T-cell (primary cell): ENCODE measurements around the gene NT5DC2. TPM values are rescaled to one million over a fixed set of nuclear protein-coding genes. Genes with fewer than 3 reads are reported as not detected.

Experiments
- ATAC-seq, 4 experiments: fragments of 200-7000 bp in 3 of 4; fragments of 150-1000 bp in 1 of 4; cut with Tn5 transposase; replicated peaks in 1 of 4; 1 replicate in 3 of 4; 2 replicates in 1 of 4; pipeline ENCODE4 v1.10.0; 2021; ENCODE audit warnings: moderate library complexity in 3 of 4, mild to moderate bottlenecking in 2 of 4, moderate number of reproducible peaks in 1 of 4
- CTCF ChIA-PET, 2 donors: fragments of 300-600 bp; sonication (Branson Sonifier 250); formaldehyde crosslinking; loops; one replicate each; lab custom pipeline; 2022; ENCODE audit warnings: antibody characterized with exemption in 2 of 2; lab: Charles Lee
- POLR2A ChIA-PET, 2 donors: fragments of 300-600 bp; sonication (Branson Sonifier 250); formaldehyde crosslinking; loops; one replicate each; lab custom pipeline; 2022; ENCODE audit warnings: antibody characterized with exemption in 2 of 2; lab: Charles Lee
- DNase-seq, 35 experiments: peaks; one replicate each; pipeline versions ENCODE4 v3.0.0 to v3.0.0-alpha.2; 2013 to 2023
- H3K27ac ChIP-seq: one replicate; pipeline ENCODE4 v1.5.1; 2013; ENCODE audit warnings: low read length
- H3K27me3 ChIP-seq, 2 experiments: replicated peaks in 1 of 2; 1 replicate in 1 of 2; 2 replicates in 1 of 2; pipeline versions ENCODE4 v1.6.1 to v1.7.0; 2013; ENCODE audit warnings: low read length in 1 of 2, mixed read lengths in 1 of 2; ENCODE audit not compliant: control insufficient read depth in 2 of 2, insufficient read depth in 2 of 2; ENCODE audit errors: extremely low read depth in 1 of 2
- H3K36me3 ChIP-seq, 2 donors: 1 replicate in 1 of 2; 2 replicates in 1 of 2; pipeline versions ENCODE4 v1.6.1 to v1.7.0; 2013; ENCODE audit warnings: low read length in 1 of 2; ENCODE audit not compliant: control insufficient read depth in 2 of 2, insufficient read depth in 1 of 2; ENCODE audit errors: extremely low read depth in 1 of 2
- H3K4me1 ChIP-seq, 2 experiments: 1 replicate in 1 of 2; 2 replicates in 1 of 2; pipeline versions ENCODE4 v1.6.1 to v1.7.0; 2013; ENCODE audit warnings: low read length in 2 of 2, mixed read lengths in 1 of 2; ENCODE audit not compliant: insufficient read depth in 2 of 2, control insufficient read depth in 1 of 2; ENCODE audit errors: extremely low read depth in 1 of 2
- H3K4me3 ChIP-seq, 2 donors: 1 replicate in 1 of 2; 2 replicates in 1 of 2; pipeline versions ENCODE4 v1.5.1 to v1.7.0; 2013; ENCODE audit warnings: mild to moderate bottlenecking in 2 of 2, low read length in 1 of 2, moderate library complexity in 1 of 2; ENCODE audit not compliant: control insufficient read depth in 1 of 2; ENCODE audit errors: extremely low read depth in 1 of 2
- H3K9me3 ChIP-seq: 2 replicates; pipeline ENCODE4 v1.7.0; 2013
- H3K27ac Mint-ChIP-seq, 2 donors: one replicate each; pipeline ENCODE4 v1.8.0; 2020 to 2021; ENCODE audit warnings: mild to moderate bottlenecking in 2 of 2, mixed read lengths in 2 of 2
- H3K27me3 Mint-ChIP-seq, 2 donors: one replicate each; pipeline ENCODE4 v1.8.0; 2021 to 2022; ENCODE audit warnings: mixed read lengths in 2 of 2
- H3K36me3 Mint-ChIP-seq: one replicate; pipeline ENCODE4 v1.8.0; 2021; ENCODE audit warnings: mixed read lengths
- H3K4me1 Mint-ChIP-seq, 3 donors: one replicate each; pipeline ENCODE4 v1.8.0; 2020 to 2022; ENCODE audit warnings: mixed read lengths in 3 of 3, mild to moderate bottlenecking in 1 of 3
- H3K4me3 Mint-ChIP-seq, 3 donors: one replicate each; pipeline ENCODE4 v1.8.0; 2020 to 2022; ENCODE audit warnings: mild to moderate bottlenecking in 3 of 3, mixed read lengths in 3 of 3, moderate library complexity in 3 of 3
- H3K9me3 Mint-ChIP-seq, 3 donors: one replicate each; pipeline ENCODE4 v1.8.0; 2020 to 2022; ENCODE audit warnings: mixed read lengths in 3 of 3
- WGBS: methylation state at CpG from one replicate; pipeline ENCODE4 v1.1.5; 2013; ENCODE audit warnings: missing lambda C conversion rate; ENCODE audit not compliant: insufficient coverage; 5-methylcytosine and 5-hydroxymethylcytosine counted together
- total RNA-seq, 35 experiments: library from RNA in 6 of 35; stranded (reverse) in 6 of 35; fragments of 120-200 nt in 1 of 35; gene quantifications; one replicate each; pipeline versions ENCODE4 v1.2.1 to v1.2.4 and lab custom pipeline; 2013 to 2026

The NT5DC2 gene
- total RNA-seq, 5 donors from 2014 or later (not counting 1 experiment from before 2014, with no cell fraction given): 1.9 to 10.9 (median 7.4) TPM

GRCh38 chr3:52530918-52531826 is 2.5 kb downstream of the NT5DC2 start:
- no peak overlapping the region for H3K4me3 Mint-ChIP-seq
- ATAC-seq (no peak), DNase-seq (peak in 1 of 35 experiments; percentile 22)
- Histone ChIP-seq H3K9me3 (no peaks in the 10 kb centered on the region), H3K27ac (no peak overlapping the region), H3K36me3 (no peaks in the 10 kb centered on the region), H3K4me1 (peaks cover 4 to 30% of the 10 kb centered on the region in 2 experiments), H3K4me3 (no peak overlapping the region), H3K27me3 (peaks cover 0 to 28% of the 10 kb centered on the region in 2 experiments)
- H3K4me1 Mint-ChIP-seq: peaks cover 14 to 20% (median 17%) of the 10 kb centered on the region in 3 donors
- CTCF ChIA-PET: no interaction called here
- H3K36me3 Mint-ChIP-seq: no peaks in the 10 kb centered on the region
- H3K9me3 Mint-ChIP-seq: no peaks in the 10 kb centered on the region
- POLR2A ChIA-PET: no interaction called here
- H3K27me3 Mint-ChIP-seq: no peaks in the 10 kb centered on the region
- H3K27ac Mint-ChIP-seq: no peak overlapping the region
- 86% methylated on average over 7 of the region's 10 CpGs for WGBS

GRCh38 chr3:52529376-52530333 is 4.0 kb downstream of the NT5DC2 start:
- CTCF ChIA-PET: no interaction called here
- Mint-ChIP-seq H3K27me3 (no peaks in the 10 kb centered on the region), H3K27ac (no peak overlapping the region), H3K4me3 (no peak overlapping the region), H3K4me1 (peaks cover 8% of the 10 kb centered on the region in 3 donors), H3K9me3 (no peaks in the 10 kb centered on the region), H3K36me3 (no peaks in the 10 kb centered on the region)
- no peaks in the 10 kb centered on the region for H3K36me3 ChIP-seq
- peaks cover 0 to 25% of the 10 kb centered on the region in 2 experiments for H3K27me3 ChIP-seq
- peaks cover 0 to 22% of the 10 kb centered on the region in 2 experiments for H3K4me1 ChIP-seq
- WGBS: 88% methylated on average over 10 of the region's 12 CpGs
- DNase-seq (peak in 1 of 35 experiments; percentile 23), ATAC-seq (no peak)
- no peak overlapping the region for H3K27ac ChIP-seq
- no peak overlapping the region for H3K4me3 ChIP-seq
- H3K9me3 ChIP-seq: no peaks in the 10 kb centered on the region
- POLR2A ChIA-PET: no interaction called here

GRCh38 chr3:52528586-52529375 is 4.9 kb downstream of the NT5DC2 start:
- Histone ChIP-seq H3K27ac (no peak overlapping the region), H3K27me3 (peaks cover 0 to 19% of the 10 kb centered on the region in 2 experiments), H3K4me1 (peaks cover 0 to 16% of the 10 kb centered on the region in 2 experiments), H3K36me3 (no peaks in the 10 kb centered on the region), H3K9me3 (no peaks in the 10 kb centered on the region), H3K4me3 (no peak overlapping the region)
- no peaks in the 10 kb centered on the region for H3K36me3 Mint-ChIP-seq
- 95% methylated on average over 24 of the region's 25 CpGs for WGBS
- no peak overlapping the region for H3K4me3 Mint-ChIP-seq
- DNase-seq: peak in 2 of 35 experiments; percentile 2 to 16
- ATAC-seq: no peak
- H3K9me3 Mint-ChIP-seq: no peaks in the 10 kb centered on the region
- peaks cover 4 to 5% (median 5%) of the 10 kb centered on the region in 3 donors for H3K4me1 Mint-ChIP-seq
- CTCF ChIA-PET: no interaction called here
- H3K27ac Mint-ChIP-seq: no peak overlapping the region
- H3K27me3 Mint-ChIP-seq: no peaks in the 10 kb centered on the region
- POLR2A ChIA-PET: no interaction called here

GRCh38 chr3:52527732-52528585 is 5.7 kb downstream of the NT5DC2 start:
- no peaks in the 10 kb centered on the region for H3K36me3 Mint-ChIP-seq
- Histone ChIP-seq H3K27ac (no peak overlapping the region), H3K4me1 (peaks cover 0 to 12% of the 10 kb centered on the region in 2 experiments), H3K36me3 (no peaks in the 10 kb centered on the region), H3K27me3 (peaks cover 0 to 16% of the 10 kb centered on the region in 2 experiments), H3K9me3 (no peaks in the 10 kb centered on the region), H3K4me3 (no peak overlapping the region)
- H3K4me3 Mint-ChIP-seq: no peak overlapping the region
- no peaks in the 10 kb centered on the region for H3K9me3 Mint-ChIP-seq
- ChIA-PET CTCF (interaction anchor here in 1 of 2 donors (1.0 kb wide), 1 partner anchor 8 kb away, joined by 3 read pairs; the partner anchor contains the start of gene UQCC5), POLR2A (no interaction called here)
- ATAC-seq: no peak
- peaks cover 4 to 5% (median 5%) of the 10 kb centered on the region in 3 donors for H3K4me1 Mint-ChIP-seq
- 95% methylated on average over 8 of the region's 18 CpGs for WGBS
- no peaks in the 10 kb centered on the region for H3K27me3 Mint-ChIP-seq
- no peak overlapping the region for H3K27ac Mint-ChIP-seq
- no peak for DNase-seq

- no peak for ATAC-seq
- Histone ChIP-seq H3K9me3 (no peaks in the 10 kb centered on the region), H3K36me3 (no peaks in the 10 kb centered on the region), H3K27ac (no peak overlapping the region), H3K4me1 (peaks cover 0 to 4% of the 10 kb centered on the region in 2 experiments), H3K4me3 (no peak overlapping the region), H3K27me3 (peaks cover 0 to 8% of the 10 kb centered on the region in 2 experiments)
- CTCF ChIA-PET: interaction anchor here in 1 of 2 donors (1.0 kb wide), 1 partner anchor 9 kb away, joined by 3 read pairs; the partner anchor contains the start of gene UQCC5
- DNase-seq: peak in 1 of 35 experiments; percentile 2
- POLR2A ChIA-PET: no interaction called here
- Mint-ChIP-seq H3K4me1 (peaks cover 0 to under 1% (median 0%) of the 10 kb centered on the region in 3 donors), H3K4me3 (no peak overlapping the region), H3K27me3 (no peaks in the 10 kb centered on the region), H3K9me3 (no peaks in the 10 kb centered on the region), H3K27ac (no peak overlapping the region), H3K36me3 (no peaks in the 10 kb centered on the region)
- WGBS: 89% methylated on average over 13 of the region's 14 CpGs
Measured at GRCh38 chr3:52527039-52527731, 6.5 kb downstream of the NT5DC2 start.
